IMR-90 (cell line): ENCODE data around the gene GRK2. TPM values are rescaled to one million over a fixed set of nuclear protein-coding genes. Genes with fewer than 3 reads are reported as not detected.

Experiments used
- ATAC-seq: fragments of 200-7000 bp; cut with Tn5 transposase; 2 replicates; pipeline ENCODE4 v1.9.1; 2020; ENCODE audit warnings: low read depth, mild to moderate bottlenecking, moderate library complexity
- BruUV-seq: library from RNA; stranded (reverse); fragments of 400-500 nt; replicated peaks from 2 replicates; lab custom pipeline; 2021; lab: Mats Ljungman, UMichigan
- CTCF ChIA-PET: fragments of 300-600 bp; formaldehyde crosslinking; extraction: SDS; loops from one replicate; lab custom pipeline; 2021; ENCODE audit warnings: antibody characterized with exemption; lab: Yijun Ruan, JAX
- POLR2A ChIA-PET: fragments of 300-600 bp; sonication (Branson Sonifier 250); formaldehyde crosslinking; loops from one replicate; lab custom pipeline; 2022; ENCODE audit warnings: antibody characterized with exemption; ENCODE audit not compliant: unreplicated experiment; lab: Charles Lee
- DNase-seq: peaks from one replicate; pipeline ENCODE4 v3.0.0; 2013
- H2AFZ ChIP-seq: replicated peaks from 2 replicates; pipeline ENCODE3; 2013; ENCODE audit warnings: low read length, mild to moderate bottlenecking; ENCODE audit not compliant: poor library complexity
- H2AK5ac ChIP-seq: 2 replicates; pipeline ENCODE4 v1.6.1; 2013; ENCODE audit warnings: low read depth, low read length, inconsistent platforms
- H2AK9ac ChIP-seq: replicated peaks from 2 replicates; pipeline ENCODE3; 2013; ENCODE audit warnings: mild to moderate bottlenecking, low read depth, low read length, moderate library complexity; ENCODE audit not compliant: poor library complexity
- H2BK120ac ChIP-seq: 2 replicates; pipeline ENCODE4 v1.6.1; 2013; ENCODE audit warnings: low read depth, low read length, inconsistent platforms
- H2BK15ac ChIP-seq: 3 replicates; pipeline ENCODE4 v1.6.1; 2013; ENCODE audit warnings: low read depth, low read length, inconsistent platforms
- H2BK20ac ChIP-seq: 2 replicates; pipeline ENCODE4 v1.6.1; 2013; ENCODE audit warnings: low read depth, mild to moderate bottlenecking, inconsistent platforms, low read length, moderate library complexity
- H2BK5ac ChIP-seq: 2 replicates; pipeline ENCODE4 v1.6.1; 2013; ENCODE audit warnings: mild to moderate bottlenecking, low read depth, low read length, inconsistent platforms; ENCODE audit not compliant: poor library complexity, severe bottlenecking
- H3K14ac ChIP-seq: replicated peaks from 2 replicates; pipeline ENCODE4 v1.6.1; 2013; ENCODE audit warnings: low read depth, low read length, inconsistent platforms
- H3K18ac ChIP-seq: 2 replicates; pipeline ENCODE4 v1.6.1; 2013; ENCODE audit warnings: low read depth, low read length, control low read depth
- H3K23ac ChIP-seq: 2 replicates; pipeline ENCODE4 v1.6.1; 2013; ENCODE audit warnings: low read depth, low read length, inconsistent platforms
- H3K27ac ChIP-seq: 2 replicates; pipeline ENCODE4 v1.5.1; 2013; ENCODE audit warnings: mild to moderate bottlenecking, control low read depth, low read length; ENCODE audit not compliant: insufficient read depth
- H3K27me3 ChIP-seq: 2 replicates; pipeline ENCODE4 v1.6.1; 2013; ENCODE audit warnings: low read length; ENCODE audit not compliant: control insufficient read depth, insufficient read depth
- H3K36me3 ChIP-seq: 2 replicates; pipeline ENCODE4 v1.6.1; 2013; ENCODE audit warnings: low read length, mixed read lengths; ENCODE audit not compliant: control insufficient read depth, insufficient read depth
- H3K4ac ChIP-seq: 2 replicates; pipeline ENCODE4 v1.6.1; 2013; ENCODE audit warnings: low read depth, low read length, inconsistent platforms
- H3K4me1 ChIP-seq: 2 replicates; pipeline ENCODE4 v1.6.1; 2013; ENCODE audit warnings: low read length, mixed read lengths; ENCODE audit not compliant: control insufficient read depth, insufficient read depth
- H3K4me2 ChIP-seq: 2 replicates; pipeline ENCODE4 v1.6.1; 2013; ENCODE audit warnings: low read depth, mild to moderate bottlenecking, control low read depth, low read length, moderate library complexity
- H3K4me3 ChIP-seq: 2 replicates; pipeline ENCODE4 v1.5.1; 2013; ENCODE audit warnings: low read depth, mild to moderate bottlenecking, control low read depth, low read length, moderate library complexity; ENCODE audit not compliant: insufficient read depth
- H3K56ac ChIP-seq: 2 replicates; pipeline ENCODE4 v1.6.1; 2013; ENCODE audit warnings: low read length, inconsistent platforms; ENCODE audit not compliant: insufficient read depth; ENCODE audit errors: extremely low read depth
- H3K79me1 ChIP-seq, 2 experiments: 2 replicates each; pipeline ENCODE4 v1.6.1; 2013; ENCODE audit warnings: low read length in 2 of 2, inconsistent platforms in 1 of 2, low read depth in 1 of 2
- H3K9ac ChIP-seq: 2 replicates; pipeline ENCODE4 v1.6.1; 2013; ENCODE audit warnings: low read depth, low read length, control low read depth
- H3K9me1 ChIP-seq: 2 replicates; pipeline ENCODE4 v1.6.1; 2013; ENCODE audit warnings: low read length, inconsistent platforms; ENCODE audit not compliant: insufficient read depth
- H3K9me3 ChIP-seq: 2 replicates; pipeline ENCODE4 v1.6.1; 2013; ENCODE audit warnings: low read length; ENCODE audit not compliant: control insufficient read depth, insufficient read depth
- H4K20me1 ChIP-seq: 2 replicates; pipeline ENCODE4 v1.6.1; 2013; ENCODE audit warnings: low read length, inconsistent platforms; ENCODE audit not compliant: insufficient read depth
- H4K5ac ChIP-seq: 2 replicates; pipeline ENCODE4 v1.6.1; 2013; ENCODE audit warnings: mild to moderate bottlenecking, low read depth, low read length, control low read depth
- H4K8ac ChIP-seq, 2 experiments: 2 replicates each; pipeline ENCODE4 v1.6.1; 2013; ENCODE audit warnings: low read depth in 2 of 2, low read length in 2 of 2, control low read depth in 1 of 2, inconsistent platforms in 1 of 2
- H4K91ac ChIP-seq: 2 replicates; pipeline ENCODE4 v1.6.1; 2013; ENCODE audit warnings: low read depth, low read length, inconsistent platforms; ENCODE audit not compliant: insufficient read depth
- BHLHE40 ChIP-seq: fragments of 150-350 bp; IDR thresholded peaks from 2 replicates; pipeline ENCODE4 v1.6.1; 2016; ENCODE audit warnings: mild to moderate bottlenecking, low read depth, low read length
- CEBPB ChIP-seq: IDR thresholded peaks from 2 replicates; pipeline ENCODE4 v1.6.1; 2012; ENCODE audit warnings: low read depth, low read length, improper control_type of control experiment
- CHD1 ChIP-seq: IDR thresholded peaks from 2 replicates; pipeline ENCODE4 v1.6.1; 2012; ENCODE audit warnings: low read depth, low read length, improper control_type of control experiment
- FOS ChIP-seq: fragments of 150-350 bp; IDR thresholded peaks from 2 replicates; pipeline ENCODE4 v1.6.1; 2016; ENCODE audit warnings: low read depth, low read length
- MAFK ChIP-seq: IDR thresholded peaks from 2 replicates; pipeline ENCODE4 v1.6.1; 2012; ENCODE audit warnings: low read depth, low read length, improper control_type of control experiment
- MAZ ChIP-seq: IDR thresholded peaks from 2 replicates; pipeline ENCODE4 v1.6.1; 2012; ENCODE audit warnings: low read depth, mild to moderate bottlenecking, low read length, improper control_type of control experiment, moderate library complexity, borderline replicate concordance
- RCOR1 ChIP-seq: IDR thresholded peaks from 2 replicates; pipeline ENCODE4 v1.6.1; 2012; ENCODE audit warnings: mild to moderate bottlenecking, low read length, improper control_type of control experiment; ENCODE audit not compliant: insufficient replicate concordance
- RFX5 ChIP-seq: IDR thresholded peaks from 2 replicates; pipeline ENCODE4 v1.8.0; 2012; ENCODE audit warnings: low read depth, mild to moderate bottlenecking, low read length, moderate library complexity
- SMC3 ChIP-seq: fragments of 150-350 bp; IDR thresholded peaks from 2 replicates; pipeline ENCODE4 v1.6.1; 2016; ENCODE audit warnings: low read depth, mild to moderate bottlenecking, antibody characterized with exemption, low read length, moderate library complexity
- WGBS, 2 experiments: methylation state at CpG; one replicate each; pipeline versions ENCODE4 v1.1.5 to v1.1.7; 2013; ENCODE audit warnings: missing lambda C conversion rate in 2 of 2; ENCODE audit not compliant: insufficient read length in 1 of 2; ENCODE audit errors: extremely low coverage in 2 of 2; 5-methylcytosine and 5-hydroxymethylcytosine counted together
- dilution Hi-C: fragments of 300-500 bp; cut with HindIII; formaldehyde crosslinking; loops from one replicate; pipeline ENCODE4 v1.14.3; 2018; ENCODE audit warnings: low sequenced_read_pairs; ENCODE audit not compliant: unreplicated experiment
- in situ Hi-C: fragments of 300-500 bp; cut with MboI; formaldehyde crosslinking; loops from 3 replicates; pipeline ENCODE4 v1.14.3; 2019; ENCODE audit warnings: low sequenced_read_pairs, inconsistent platforms, mixed read lengths
- intact Hi-C: fragments of 100-400 bp; cut with micrococcal nuclease; formaldehyde crosslinking; loops from 2 replicates; pipeline ENCODE4 v1.10.0; 2022
- polyA plus RNA-seq, 3 experiments: library from polyadenylated mRNA; depleted of rRNA; stranded (reverse); fragments of >200 nt; gene quantifications; 2 replicates each; pipeline ENCODE4 v1.2.3, GENCODE V29; 2012; ENCODE audit warnings: low replicate concordance in 1 of 3
- total RNA-seq: library from RNA; depleted of rRNA; stranded (reverse); fragments of >200 nt; gene quantifications from 2 replicates; pipeline ENCODE4 v1.2.3, GENCODE V29; 2012

GRK2 gene
- total and polyA plus RNA-seq, 2 of the 4 experiments (the other 2 are of a cell fraction), result 26.7 to 41.8 TPM

DNA sequence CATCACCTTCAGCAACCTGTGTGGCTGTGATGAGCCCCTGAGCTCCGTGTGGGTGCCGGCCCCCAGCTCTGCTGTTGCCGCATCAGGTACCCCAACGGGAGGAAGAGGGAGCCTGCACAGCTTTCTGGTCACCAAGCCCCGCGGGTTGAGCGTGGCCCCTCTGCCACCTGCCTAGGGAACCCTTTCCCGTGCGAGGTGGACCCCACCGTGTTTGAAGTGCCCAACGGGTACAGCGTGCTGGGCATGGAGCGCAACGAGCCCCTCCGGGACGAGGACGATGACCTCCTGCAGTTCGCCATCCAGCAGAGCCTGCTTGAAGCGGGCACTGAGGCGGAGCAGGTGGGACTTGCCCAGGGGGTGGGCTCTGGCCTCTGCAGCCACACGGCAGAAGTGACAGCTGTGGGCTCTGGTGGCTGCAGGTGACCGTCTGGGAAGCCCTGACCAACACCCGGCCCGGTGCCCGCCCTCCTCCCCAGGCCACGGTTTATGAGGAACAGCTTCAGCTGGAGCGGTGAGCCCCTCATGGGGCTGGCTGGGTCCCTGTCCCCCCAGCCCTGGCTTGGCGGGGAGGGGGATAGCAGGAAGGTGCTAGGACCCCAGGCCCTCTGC lies 35.1 kb downstream of the GRK2 start:
- CTCF ChIA-PET, result no interaction called here
- H2BK5ac ChIP-seq, result no peak overlapping the region
- H4K8ac ChIP-seq, result no peak overlapping the region
- no peak overlapping the region for H2BK15ac ChIP-seq
- no peaks in the 10 kb centered on the region for H3K27me3 ChIP-seq
- BruUV-seq, result no TSS peak
- H3K56ac ChIP-seq, result no peak overlapping the region
- H4K91ac ChIP-seq, result no peak overlapping the region
- H3K36me3 ChIP-seq, result peaks cover 37% of the 10 kb centered on the region
- H3K4me2 ChIP-seq, result no peak overlapping the region
- ATAC-seq, result no peak
- TF ChIP-seq MAFK, result no peak
- no peak for TF ChIP-seq FOS
- TF ChIP-seq BHLHE40, result no peak
- no peak for TF ChIP-seq RCOR1
- no peak for TF ChIP-seq SMC3
- no peak for TF ChIP-seq RFX5
- no peak for TF ChIP-seq CHD1
- TF ChIP-seq CEBPB, result no peak
- TF ChIP-seq MAZ, result no peak
- no peak overlapping the region for H4K5ac ChIP-seq
- no peak overlapping the region for H3K27ac ChIP-seq
- H3K9ac ChIP-seq, result no peak overlapping the region
- no peak overlapping the region for H3K4ac ChIP-seq
- no peak for DNase-seq
- dilution Hi-C loops, result no loop called here
- no peak overlapping the region for H3K4me3 ChIP-seq
- H3K9me1 ChIP-seq, result peaks cover 3% of the 10 kb centered on the region
- H3K9me3 ChIP-seq, result no peaks in the 10 kb centered on the region
- H4K20me1 ChIP-seq, result peaks cover 4% of the 10 kb centered on the region
- no peak overlapping the region for H3K14ac ChIP-seq
- no peak overlapping the region for H3K23ac ChIP-seq
- in situ Hi-C loops, result no loop called here
- H2AK5ac ChIP-seq, result no peak overlapping the region
- H2BK120ac ChIP-seq, result no peak overlapping the region
- H2AFZ ChIP-seq, result no peak overlapping the region
- no peak overlapping the region for H2BK20ac ChIP-seq
- 94% methylated on average over 25 of the region's 28 CpGs; no CpG with 5 or more reads in 1 of the 2 experiments for WGBS, 2 experiments
- no peak overlapping the region for H3K18ac ChIP-seq
- H3K4me1 ChIP-seq, result peaks cover 18% of the 10 kb centered on the region
- peak overlapping the region; percentile 87 for H2AK9ac ChIP-seq
- intact Hi-C loops, result no loop called here
- POLR2A ChIA-PET, result no interaction called here
- H3K79me1 ChIP-seq, result peaks cover 6 to 45% of the 10 kb centered on the region in 2 experiments
